Measurements from ENCODE around the gene LETM1. TPM values are rescaled to one million over a fixed set of nuclear protein-coding genes. Genes with fewer than 3 reads are reported as not detected.

Gene LETM1
- total RNA-seq, 1 donor from 2014 or later, result 55.0 TPM

GRCh38 chr4:1825326-1825725 lies 30.6 kb downstream of the LETM1 start:
- ATAC-seq, result no peak

GRCh38 chr4:1824746-1825145 lies 31.2 kb downstream of the LETM1 start:
- no peak for ATAC-seq

- ATAC-seq, result no peak
These were observed 32.4 kb downstream of the LETM1 start for GRCh38 chr4:1823545-1823932.

GRCh38 chr4:1822568-1823544 lies 33.1 kb downstream of the LETM1 start:
- peak; percentile 21 for ATAC-seq

GRCh38 chr4:1821679-1822567 lies 34.0 kb downstream of the LETM1 start:
- no peak for ATAC-seq

- ATAC-seq, result no peak
These were observed 36.1 kb downstream of the LETM1 start for GRCh38 chr4:1819816-1820215.

- ATAC-seq, result no peak
These were observed 36.7 kb downstream of the LETM1 start for GRCh38 chr4:1819284-1819683.

- ATAC-seq, result no peak
These were observed 39.7 kb downstream of the LETM1 start for GRCh38 chr4:1815997-1816860.

- ATAC-seq, result no peak
These were observed 40.6 kb downstream of the LETM1 start for GRCh38 chr4:1815096-1815996.

- no peak for ATAC-seq
These were observed 41.5 kb downstream of the LETM1 start for GRCh38 chr4:1814453-1814852.

- no peak for ATAC-seq
These were observed 42.0 kb downstream of the LETM1 start for GRCh38 chr4:1813915-1814314.

- ATAC-seq, result no peak
These were observed 42.7 kb downstream of the LETM1 start for GRCh38 chr4:1813231-1813630.

- ATAC-seq, result no peak
These were observed 43.2 kb downstream of the LETM1 start for GRCh38 chr4:1812720-1813119.

- ATAC-seq, result peak; percentile 5
These were observed 45.2 kb downstream of the LETM1 start for GRCh38 chr4:1810765-1811164.

GRCh38 chr4:1809754-1810502 lies 46.0 kb downstream of the LETM1 start:
- ATAC-seq, result peak; percentile 64

- peak; percentile 1 for ATAC-seq
These were observed 46.9 kb downstream of the LETM1 start for GRCh38 chr4:1808851-1809753.

- no peak for ATAC-seq
These were observed 47.6 kb downstream of the LETM1 start for GRCh38 chr4:1808396-1808795.

GRCh38 chr4:1807332-1807777 lies 48.6 kb downstream of the LETM1 start:
- no peak for ATAC-seq
